Lower lobe of right lung (tissue), 2 donors: ENCODE data around the gene TTN. TPM values are rescaled to one million over a fixed set of nuclear protein-coding genes. Genes with fewer than 3 reads are reported as not detected.
A peak's percentile ranks its signal among the peaks of the same experiment; 100 is the strongest.

ENCODE experiments used
- ATAC-seq, 2 donors: fragments of 200-7000 bp; cut with Tn5 transposase; one replicate each; pipeline ENCODE4 v1.9.1; 2020 to 2022; ENCODE audit warnings: mild to moderate bottlenecking in 2 of 2, moderate library complexity in 2 of 2
- DNase-seq: peaks from one replicate; pipeline ENCODE4 v3.0.0-alpha.2; 2020
- H3K27ac ChIP-seq: fragments of 200-600 bp; one replicate; pipeline ENCODE4 v1.8.0; 2022
- H3K27me3 ChIP-seq: fragments of 200-600 bp; one replicate; pipeline ENCODE4 v1.8.0; 2022; ENCODE audit warnings: low read depth
- H3K36me3 ChIP-seq: fragments of 200-600 bp; one replicate; pipeline ENCODE4 v1.8.0; 2022; ENCODE audit warnings: mild to moderate bottlenecking
- H3K4me1 ChIP-seq: fragments of 200-600 bp; one replicate; pipeline ENCODE4 v1.8.0; 2022
- H3K4me3 ChIP-seq: fragments of 200-600 bp; one replicate; pipeline ENCODE4 v1.8.0; 2022; ENCODE audit warnings: mild to moderate bottlenecking
- H3K9me3 ChIP-seq: fragments of 200-600 bp; one replicate; pipeline ENCODE4 v1.8.0; 2022
- CTCF ChIP-seq: fragments of 200-600 bp; IDR thresholded peaks from one replicate; pipeline ENCODE4 v1.8.0; 2022; ENCODE audit warnings: antibody characterized with exemption, mild to moderate bottlenecking
- intact Hi-C: fragments of 100-400 bp; cut with DNase I; formaldehyde crosslinking; loops from one replicate; pipeline ENCODE4 v1.11.0; 2022
- total RNA-seq: library from RNA; stranded (reverse); fragmentation: NEBNext Ultra II Directional; extraction: Animal tissue kit (Norgen Biotek cat#: 25700); gene quantifications from one replicate; pipeline ENCODE4 v1.2.1, GENCODE V29; 2021
- donor health status: DM: no; HTN: yes; CAD: no; lungs with severe emphysema.

Gene TTN
- total RNA-seq, 1 donor from 2014 or later, result 40.3 TPM

GRCh38 chr2:178767094-178768060, 39.8 kb downstream of the TTN start:
- DNase-seq, result no peak
- H3K4me1 ChIP-seq, result no peaks in the 10 kb centered on the region
- no peaks in the 10 kb centered on the region for H3K9me3 ChIP-seq
- no peak overlapping the region for H3K27ac ChIP-seq
- intact Hi-C loops, result no loop called here
- no peak for ATAC-seq
- no peak for TF ChIP-seq CTCF
- no peak overlapping the region for H3K4me3 ChIP-seq
- no peaks in the 10 kb centered on the region for H3K27me3 ChIP-seq
- H3K36me3 ChIP-seq, result peaks cover 19% of the 10 kb centered on the region

GRCh38 chr2:178764097-178764496, 43.1 kb downstream of the TTN start:
- Histone ChIP-seq H3K9me3 (no peaks in the 10 kb centered on the region), H3K27me3 (no peaks in the 10 kb centered on the region), H3K4me1 (no peaks in the 10 kb centered on the region), H3K4me3 (no peak overlapping the region), H3K27ac (no peak overlapping the region), H3K36me3 (peaks cover 18% of the 10 kb centered on the region)
- DNase-seq (no peak), ATAC-seq (no peak)
- no peak for TF ChIP-seq CTCF
- intact Hi-C loops, result no loop called here

- Histone ChIP-seq H3K27me3 (no peaks in the 10 kb centered on the region), H3K27ac (no peak overlapping the region), H3K4me3 (no peak overlapping the region), H3K9me3 (no peaks in the 10 kb centered on the region), H3K4me1 (no peaks in the 10 kb centered on the region), H3K36me3 (peaks cover 12% of the 10 kb centered on the region)
- ATAC-seq, result peak in 1 of 2 donors; percentile 39
- intact Hi-C loops, result no loop called here
- TF ChIP-seq CTCF, result peak; percentile 57
- no peak for DNase-seq
Observed at GRCh38 chr2:178761759-178762371, 45.4 kb downstream of the TTN start.

GRCh38 chr2:178756843-178757242, 50.4 kb downstream of the TTN start:
- H3K4me1 ChIP-seq, result no peaks in the 10 kb centered on the region

GRCh38 chr2:178756343-178756742, 50.9 kb downstream of the TTN start:
- intact Hi-C loops, result no loop called here
- Histone ChIP-seq H3K9me3 (no peaks in the 10 kb centered on the region), H3K36me3 (peaks cover 7% of the 10 kb centered on the region), H3K27ac (no peak overlapping the region), H3K4me1 (no peaks in the 10 kb centered on the region), H3K4me3 (no peak overlapping the region), H3K27me3 (no peaks in the 10 kb centered on the region)
- TF ChIP-seq CTCF, result no peak
- no peak for ATAC-seq
- DNase-seq, result no peak

More at GRCh38 chr2:178756843-178757242, 50.4 kb downstream of the TTN start:
- DNase-seq, result no peak
- H3K27me3 ChIP-seq, result no peaks in the 10 kb centered on the region
- H3K36me3 ChIP-seq, result peaks cover 7% of the 10 kb centered on the region
- no peak overlapping the region for H3K4me3 ChIP-seq
- no peak for TF ChIP-seq CTCF
- intact Hi-C loops, result no loop called here
- no peak overlapping the region for H3K27ac ChIP-seq
- H3K9me3 ChIP-seq, result no peaks in the 10 kb centered on the region
- ATAC-seq, result no peak
